GM23338 (cell line): Measurements from ENCODE around the gene TMEM178B. TPM values are rescaled to one million over a fixed set of nuclear protein-coding genes. Genes with fewer than 3 reads are reported as not detected.

Experiments
- ATAC-seq: fragments of 200-7000 bp; cut with Tn5 transposase; 3 replicates; pipeline ENCODE4 v1.9.1; 2020
- DNase-seq: peaks from one replicate; pipeline ENCODE4 v3.0.0-alpha.2; 2015; ENCODE audit warnings: low spot score
- H2AFZ ChIP-seq: fragments of 200-600 bp; sonication (generic); 2 replicates; pipeline ENCODE4 v1.8.0; 2016; ENCODE audit warnings: antibody characterized with exemption, mild to moderate bottlenecking, moderate library complexity
- H3F3A ChIP-seq: fragments of 200-600 bp; sonication (generic); replicated peaks from 2 replicates; pipeline ENCODE4 v1.8.0; 2017; ENCODE audit warnings: antibody characterized with exemption, mixed run types, low read depth
- H3K27ac ChIP-seq: fragments of 200-600 bp; sonication (generic); 2 replicates; pipeline ENCODE4 v1.6.1; 2016; ENCODE audit warnings: low read depth
- H3K27me3 ChIP-seq: fragments of 200-600 bp; sonication (generic); 2 replicates; pipeline ENCODE4 v1.8.0; 2016; ENCODE audit warnings: mild to moderate bottlenecking, mixed run types, moderate library complexity; ENCODE audit not compliant: insufficient read depth
- H3K36me3 ChIP-seq: fragments of 200-600 bp; sonication (generic); 2 replicates; pipeline ENCODE4 v1.8.0; 2016; ENCODE audit warnings: mild to moderate bottlenecking; ENCODE audit not compliant: insufficient read depth
- H3K4me1 ChIP-seq: fragments of 200-600 bp; sonication (generic); 2 replicates; pipeline ENCODE4 v1.8.0; 2016; ENCODE audit warnings: mild to moderate bottlenecking, moderate library complexity; ENCODE audit not compliant: insufficient read depth
- H3K4me2 ChIP-seq: fragments of 200-600 bp; sonication (generic); 2 replicates; pipeline ENCODE4 v1.7.1; 2017; ENCODE audit warnings: mixed run types
- H3K4me3 ChIP-seq: fragments of 200-600 bp; sonication (generic); 2 replicates; pipeline ENCODE4 v1.6.1; 2016; ENCODE audit warnings: mixed run types
- H3K79me2 ChIP-seq: fragments of 200-600 bp; sonication (generic); replicated peaks from 2 replicates; pipeline ENCODE4 v1.8.0; 2017; ENCODE audit warnings: mild to moderate bottlenecking; ENCODE audit not compliant: insufficient read depth
- H3K9me2 ChIP-seq: fragments of 200-600 bp; sonication (generic); 2 replicates; pipeline ENCODE4 v1.8.0; 2017; ENCODE audit not compliant: insufficient read depth
- H4K20me1 ChIP-seq: fragments of 200-600 bp; sonication (generic); replicated peaks from 2 replicates; pipeline ENCODE4 v1.8.0; 2017; ENCODE audit warnings: mild to moderate bottlenecking; ENCODE audit not compliant: insufficient read depth
- H3K27ac Mint-ChIP-seq: 2 replicates; pipeline ENCODE4 v1.8.0; 2020; ENCODE audit warnings: inconsistent platforms, mild to moderate bottlenecking, moderate library complexity, mixed read lengths
- H3K27me3 Mint-ChIP-seq: 3 replicates; pipeline ENCODE4 v1.8.0; 2022; ENCODE audit warnings: low read depth, mild to moderate bottlenecking, moderate library complexity, mixed read lengths, inconsistent platforms; ENCODE audit not compliant: insufficient read depth, poor library complexity
- H3K36me3 Mint-ChIP-seq: 3 replicates; pipeline ENCODE4 v1.8.0; 2021; ENCODE audit warnings: low read depth, mild to moderate bottlenecking, inconsistent platforms, moderate library complexity, mixed read lengths
- H3K4me1 Mint-ChIP-seq: 3 replicates; pipeline ENCODE4 v1.8.0; 2020; ENCODE audit warnings: mild to moderate bottlenecking, inconsistent platforms, mixed read lengths
- H3K4me3 Mint-ChIP-seq: 3 replicates; pipeline ENCODE4 v1.8.0; 2021; ENCODE audit warnings: moderate library complexity, mild to moderate bottlenecking, inconsistent platforms, mixed read lengths
- H3K9me3 Mint-ChIP-seq: 3 replicates; pipeline ENCODE4 v1.8.0; 2020; ENCODE audit warnings: moderate library complexity, mild to moderate bottlenecking, inconsistent platforms, mixed read lengths
- CREB1 ChIP-seq: fragments of 250-450 bp; sonication (Bioruptor Pico); IDR thresholded peaks from 2 replicates; pipeline ENCODE4 v1.5.0; 2020; ENCODE audit warnings: low read depth, mild to moderate bottlenecking, moderate library complexity
- EZH2 ChIP-seq: fragments of 200-600 bp; sonication (generic); IDR thresholded peaks from one replicate; pipeline ENCODE4 v1.8.0; 2017; ENCODE audit warnings: antibody characterized with exemption, mild to moderate bottlenecking, low read depth; ENCODE audit not compliant: unreplicated experiment
- EZH2phosphoT487 ChIP-seq: fragments of 200-600 bp; sonication (generic); IDR thresholded peaks from one replicate; pipeline ENCODE4 v1.8.1; 2018; ENCODE audit warnings: antibody characterized with exemption; ENCODE audit not compliant: unreplicated experiment
- JUNB ChIP-seq: IDR thresholded peaks from one replicate; pipeline ENCODE4 v1.6.1; 2016; ENCODE audit warnings: antibody characterized with exemption; ENCODE audit not compliant: unreplicated experiment
- NANOG ChIP-seq: IDR thresholded peaks from 2 replicates; pipeline ENCODE4 v1.6.1; 2016; ENCODE audit warnings: antibody characterized with exemption, borderline replicate concordance
- POLR2AphosphoS5 ChIP-seq: IDR thresholded peaks from 2 replicates; pipeline ENCODE4 v1.6.1; 2016; ENCODE audit warnings: antibody characterized with exemption, low read depth
- STAT1 ChIP-seq: IDR thresholded peaks from one replicate; pipeline ENCODE4 v1.6.1; 2016; ENCODE audit warnings: antibody characterized with exemption; ENCODE audit not compliant: unreplicated experiment
- ZNF114 ChIP-seq: fragments of 250-450 bp; sonication (Bioruptor Pico); IDR thresholded peaks from 2 replicates; pipeline ENCODE4 v1.5.0; 2020; ENCODE audit warnings: mild to moderate bottlenecking, moderate library complexity
- ZNF331 ChIP-seq: fragments of 250-450 bp; sonication (Bioruptor Pico); IDR thresholded peaks from 2 replicates; pipeline ENCODE4 v1.5.0; 2020; ENCODE audit warnings: low read depth, mild to moderate bottlenecking, moderate library complexity
- polyA plus RNA-seq: library from polyadenylated mRNA; unstranded; fragments of >200 nt; fragmentation: Nextera tagmentation; extraction: Ambion mirVana; gene quantifications from 2 replicates; pipeline ENCODE4 v1.2.1, GENCODE V29; 2016
- total RNA-seq: library from RNA; depleted of rRNA; stranded (reverse); fragments of >200 nt; shearing (Covaris generic); gene quantifications from 2 replicates; pipeline ENCODE4 v1.2.3, GENCODE V29; 2014
- TF ChIP-seq, protein P1 (sequence below): IDR thresholded peaks from one replicate; pipeline ENCODE4 v1.6.1; 2018; ENCODE audit warnings: antibody characterized with exemption; ENCODE audit not compliant: unreplicated experiment
- TF ChIP-seq, protein P2 (sequence below): IDR thresholded peaks from 2 replicates; pipeline ENCODE4 v1.6.1; 2016; ENCODE audit warnings: antibody characterized with exemption
- TF ChIP-seq, protein P3 (sequence below), 2 experiments: fragments of 200-600 bp in 1 of 2; sonication (generic) in 1 of 2; conservative IDR thresholded peaks; 2 replicates each; pipeline versions ENCODE4 v1.5.1 to v1.6.1; 2016 to 2017; ENCODE audit warnings: antibody characterized with exemption in 2 of 2, low read depth in 2 of 2, mild to moderate bottlenecking in 2 of 2, moderate library complexity in 1 of 2

Gene TMEM178B
- total and polyA plus RNA-seq, 2 experiments from 2014 or later: 4.9 to 15.6 TPM

- TF ChIP-seq, protein P1, sequence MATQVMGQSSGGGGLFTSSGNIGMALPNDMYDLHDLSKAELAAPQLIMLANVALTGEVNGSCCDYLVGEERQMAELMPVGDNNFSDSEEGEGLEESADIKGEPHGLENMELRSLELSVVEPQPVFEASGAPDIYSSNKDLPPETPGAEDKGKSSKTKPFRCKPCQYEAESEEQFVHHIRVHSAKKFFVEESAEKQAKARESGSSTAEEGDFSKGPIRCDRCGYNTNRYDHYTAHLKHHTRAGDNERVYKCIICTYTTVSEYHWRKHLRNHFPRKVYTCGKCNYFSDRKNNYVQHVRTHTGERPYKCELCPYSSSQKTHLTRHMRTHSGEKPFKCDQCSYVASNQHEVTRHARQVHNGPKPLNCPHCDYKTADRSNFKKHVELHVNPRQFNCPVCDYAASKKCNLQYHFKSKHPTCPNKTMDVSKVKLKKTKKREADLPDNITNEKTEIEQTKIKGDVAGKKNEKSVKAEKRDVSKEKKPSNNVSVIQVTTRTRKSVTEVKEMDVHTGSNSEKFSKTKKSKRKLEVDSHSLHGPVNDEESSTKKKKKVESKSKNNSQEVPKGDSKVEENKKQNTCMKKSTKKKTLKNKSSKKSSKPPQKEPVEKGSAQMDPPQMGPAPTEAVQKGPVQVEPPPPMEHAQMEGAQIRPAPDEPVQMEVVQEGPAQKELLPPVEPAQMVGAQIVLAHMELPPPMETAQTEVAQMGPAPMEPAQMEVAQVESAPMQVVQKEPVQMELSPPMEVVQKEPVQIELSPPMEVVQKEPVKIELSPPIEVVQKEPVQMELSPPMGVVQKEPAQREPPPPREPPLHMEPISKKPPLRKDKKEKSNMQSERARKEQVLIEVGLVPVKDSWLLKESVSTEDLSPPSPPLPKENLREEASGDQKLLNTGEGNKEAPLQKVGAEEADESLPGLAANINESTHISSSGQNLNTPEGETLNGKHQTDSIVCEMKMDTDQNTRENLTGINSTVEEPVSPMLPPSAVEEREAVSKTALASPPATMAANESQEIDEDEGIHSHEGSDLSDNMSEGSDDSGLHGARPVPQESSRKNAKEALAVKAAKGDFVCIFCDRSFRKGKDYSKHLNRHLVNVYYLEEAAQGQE: no peak
- TF ChIP-seq, protein P2, sequence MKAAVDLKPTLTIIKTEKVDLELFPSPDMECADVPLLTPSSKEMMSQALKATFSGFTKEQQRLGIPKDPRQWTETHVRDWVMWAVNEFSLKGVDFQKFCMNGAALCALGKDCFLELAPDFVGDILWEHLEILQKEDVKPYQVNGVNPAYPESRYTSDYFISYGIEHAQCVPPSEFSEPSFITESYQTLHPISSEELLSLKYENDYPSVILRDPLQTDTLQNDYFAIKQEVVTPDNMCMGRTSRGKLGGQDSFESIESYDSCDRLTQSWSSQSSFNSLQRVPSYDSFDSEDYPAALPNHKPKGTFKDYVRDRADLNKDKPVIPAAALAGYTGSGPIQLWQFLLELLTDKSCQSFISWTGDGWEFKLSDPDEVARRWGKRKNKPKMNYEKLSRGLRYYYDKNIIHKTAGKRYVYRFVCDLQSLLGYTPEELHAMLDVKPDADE: no peak
- TF ChIP-seq JUNB (no peak), EZH2phosphoT487 (no peak), ZNF331 (CRISPR knock-in tag) (no peak), STAT1 (no peak), EZH2 (no peak), NANOG (no peak), POLR2AphosphoS5 (no peak), CREB1 (no peak), ZNF114 (no peak)
- TF ChIP-seq, protein P3, sequence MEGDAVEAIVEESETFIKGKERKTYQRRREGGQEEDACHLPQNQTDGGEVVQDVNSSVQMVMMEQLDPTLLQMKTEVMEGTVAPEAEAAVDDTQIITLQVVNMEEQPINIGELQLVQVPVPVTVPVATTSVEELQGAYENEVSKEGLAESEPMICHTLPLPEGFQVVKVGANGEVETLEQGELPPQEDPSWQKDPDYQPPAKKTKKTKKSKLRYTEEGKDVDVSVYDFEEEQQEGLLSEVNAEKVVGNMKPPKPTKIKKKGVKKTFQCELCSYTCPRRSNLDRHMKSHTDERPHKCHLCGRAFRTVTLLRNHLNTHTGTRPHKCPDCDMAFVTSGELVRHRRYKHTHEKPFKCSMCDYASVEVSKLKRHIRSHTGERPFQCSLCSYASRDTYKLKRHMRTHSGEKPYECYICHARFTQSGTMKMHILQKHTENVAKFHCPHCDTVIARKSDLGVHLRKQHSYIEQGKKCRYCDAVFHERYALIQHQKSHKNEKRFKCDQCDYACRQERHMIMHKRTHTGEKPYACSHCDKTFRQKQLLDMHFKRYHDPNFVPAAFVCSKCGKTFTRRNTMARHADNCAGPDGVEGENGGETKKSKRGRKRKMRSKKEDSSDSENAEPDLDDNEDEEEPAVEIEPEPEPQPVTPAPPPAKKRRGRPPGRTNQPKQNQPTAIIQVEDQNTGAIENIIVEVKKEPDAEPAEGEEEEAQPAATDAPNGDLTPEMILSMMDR (conservative IDR thresholded peaks at IDR 0.05; ENCODE audit: low read depth in 2 of 2): no peak
- no peak overlapping the region for H3K4me2 ChIP-seq
- H3K4me3 ChIP-seq: no peak overlapping the region
- H3K27me3 Mint-ChIP-seq: peaks cover 4% of the 10 kb centered on the region
- DNase-seq (no peak), ATAC-seq (no peak)
- H3K4me1 Mint-ChIP-seq: peaks cover 38% of the 10 kb centered on the region
- H3K79me2 ChIP-seq: no peaks in the 10 kb centered on the region
- H3K27ac Mint-ChIP-seq: no peak overlapping the region
- H2AFZ ChIP-seq: no peak overlapping the region
- H3K27ac ChIP-seq: no peak overlapping the region
- no peaks in the 10 kb centered on the region; the same call in 2 of the 3 replicates for H3K9me3 Mint-ChIP-seq
- no peaks in the 10 kb centered on the region for H3F3A ChIP-seq
- H4K20me1 ChIP-seq: 0 out of 2 replicates have a peak, but pooled peaks cover 8% of the 10 kb centered on the region
- no peaks in the 10 kb centered on the region for H3K27me3 ChIP-seq
- no peaks in the 10 kb centered on the region for H3K4me1 ChIP-seq
- H3K9me2 ChIP-seq: no peaks in the 10 kb centered on the region
- no peak overlapping the region for H3K4me3 Mint-ChIP-seq
- H3K36me3 Mint-ChIP-seq: no peaks in the 10 kb centered on the region
- H3K36me3 ChIP-seq: no peaks in the 10 kb centered on the region
These were observed 217.7 kb downstream of the TMEM178B start for GRCh38 chr7:141291541-141291940.
